Measurements from ENCODE around the gene MAPT.
"Not testable (repeated sequence)": the region's sequence is repeated elsewhere in the genome, so short reads cannot be mapped to it uniquely, and the experiment has no call there.

Gene MAPT

GRCh38 chr17:45931677-45932076 is 37.3 kb downstream of the MAPT start:
- DNase-seq = no peak

DNA sequence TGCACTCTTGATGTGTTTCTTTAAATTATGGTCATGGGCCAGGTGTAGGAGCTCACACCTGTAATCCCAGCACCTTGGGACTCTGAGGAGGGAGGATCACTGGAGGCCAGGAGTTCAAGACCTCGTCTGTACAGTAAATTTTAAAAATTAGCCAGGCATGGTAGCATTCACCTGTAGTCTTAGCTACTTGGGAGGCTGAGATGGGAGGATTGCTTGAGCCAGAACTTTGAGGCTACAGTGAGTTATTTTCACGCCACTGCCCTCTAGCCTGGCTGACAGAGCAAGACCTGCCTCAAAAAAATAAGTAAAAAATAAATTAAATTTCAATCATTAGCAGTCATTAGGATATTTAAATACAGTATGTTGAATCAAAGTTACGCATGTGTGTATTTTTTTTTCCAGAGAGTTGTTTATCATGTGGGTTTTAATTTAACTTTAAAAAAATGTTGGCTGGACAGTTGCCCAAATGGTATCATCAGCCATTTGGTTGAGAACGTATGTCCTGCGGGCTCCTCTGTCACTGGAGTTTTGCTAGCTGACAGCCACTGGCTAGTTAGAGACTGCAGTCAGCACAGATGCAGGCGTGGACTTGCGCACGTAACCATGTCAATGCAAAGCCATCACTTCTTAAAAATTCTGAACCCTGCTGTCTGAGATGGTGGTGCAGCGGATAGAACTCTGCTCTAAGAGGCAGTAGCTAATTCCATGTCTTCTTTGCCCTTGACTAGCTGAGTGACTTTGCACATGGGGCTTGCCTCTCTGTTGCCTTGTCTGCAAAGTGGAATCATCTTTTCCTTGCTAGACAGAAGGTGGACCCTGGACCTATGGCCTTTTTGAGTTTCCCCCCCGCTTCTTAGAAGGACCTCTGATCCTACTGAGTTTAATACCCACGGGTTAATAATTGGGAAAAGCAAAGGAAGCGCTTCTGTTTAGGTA is 40.0 kb downstream of the MAPT start:
- DNase-seq = no peak

GRCh38 chr17:45935197-45935709 is 40.9 kb downstream of the MAPT start:
- no peak for DNase-seq

DNA sequence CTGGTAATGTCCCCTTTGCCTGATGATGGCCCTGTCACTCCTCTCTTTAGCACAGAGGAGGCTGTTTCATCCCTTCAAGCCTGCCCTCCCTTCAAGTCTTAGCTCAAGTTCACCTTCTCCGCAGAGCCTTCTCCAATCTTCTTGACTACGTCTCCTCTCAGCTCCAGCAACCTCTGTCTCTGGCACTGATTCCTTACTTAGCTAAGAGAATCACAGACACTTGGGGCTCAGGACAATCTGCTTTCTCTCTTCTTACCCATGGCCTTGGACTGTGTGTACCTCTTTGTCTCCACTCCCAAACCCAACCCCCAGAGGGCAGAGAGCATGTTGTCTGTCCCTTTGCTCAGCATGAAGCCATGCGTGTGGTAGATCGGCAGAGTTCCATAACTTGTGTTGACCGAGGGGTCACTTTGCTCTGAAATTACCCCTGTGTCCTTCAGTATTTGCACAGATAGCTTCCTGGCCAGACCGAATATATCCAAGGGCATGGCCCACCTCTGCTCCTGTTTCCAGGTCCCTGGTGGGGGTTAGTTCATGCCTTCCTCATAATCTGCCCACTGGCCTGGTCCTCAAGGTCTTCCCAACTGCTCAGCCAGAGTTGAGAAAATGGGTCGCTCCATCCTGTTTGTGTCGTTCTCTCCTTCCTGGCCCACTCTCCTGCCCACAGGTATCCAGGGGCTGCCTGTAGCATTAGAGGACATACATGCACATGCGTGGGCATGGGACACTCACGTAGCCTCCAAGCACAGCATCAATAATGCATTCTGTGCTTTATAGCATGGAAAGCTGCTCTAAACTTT is 41.6 kb downstream of the MAPT start:
- DNase-seq = no peak

DNA sequence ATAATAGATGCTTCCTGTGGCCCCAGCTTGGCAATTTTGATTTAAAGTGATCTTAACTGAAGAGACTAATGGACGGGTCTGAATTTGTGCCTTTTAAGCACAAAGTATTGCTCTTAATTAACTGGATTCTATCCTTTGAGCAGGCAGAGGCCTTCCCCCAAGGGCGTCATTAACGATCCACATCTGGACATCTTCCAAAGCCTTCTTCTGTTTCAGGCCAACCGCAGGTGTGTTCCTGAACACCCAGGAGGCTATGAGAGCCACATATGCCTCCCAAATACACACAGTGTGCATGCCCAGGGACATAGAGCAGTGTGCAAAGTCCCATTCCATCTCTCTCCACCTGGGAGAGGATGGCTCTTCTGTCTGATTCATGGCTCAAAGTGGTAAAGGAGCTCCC is 42.3 kb downstream of the MAPT start:
- no peak for DNase-seq

GRCh38 chr17:45937186-45937585 is 42.8 kb downstream of the MAPT start:
- not testable (repeated sequence) for DNase-seq

GRCh38 chr17:45939395-45939794 is 45.0 kb downstream of the MAPT start:
- no peak for DNase-seq

- no peak for DNase-seq
Observed at GRCh38 chr17:45940293-45940692, 45.9 kb downstream of the MAPT start.

DNA sequence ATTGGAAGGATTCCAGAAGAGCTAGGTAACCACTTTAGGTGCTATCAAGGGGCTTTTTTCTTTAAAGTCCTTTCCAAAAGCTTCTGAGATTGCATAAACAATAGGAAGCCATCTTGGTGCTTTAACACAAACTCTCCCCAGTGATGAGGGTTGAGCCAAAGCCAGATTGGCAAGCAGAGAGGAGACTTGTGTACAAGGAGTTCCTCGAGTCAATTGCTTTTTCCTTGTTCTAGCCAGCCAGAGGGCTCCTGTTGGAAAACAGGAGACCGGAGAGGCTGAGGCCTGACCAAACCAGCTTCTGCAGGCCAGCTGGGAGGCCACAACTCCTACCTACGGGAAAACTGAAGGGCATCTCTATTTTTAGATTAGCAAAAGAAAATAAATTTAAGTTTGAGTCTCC is 46.5 kb downstream of the MAPT start:
- no peak for DNase-seq

DNA sequence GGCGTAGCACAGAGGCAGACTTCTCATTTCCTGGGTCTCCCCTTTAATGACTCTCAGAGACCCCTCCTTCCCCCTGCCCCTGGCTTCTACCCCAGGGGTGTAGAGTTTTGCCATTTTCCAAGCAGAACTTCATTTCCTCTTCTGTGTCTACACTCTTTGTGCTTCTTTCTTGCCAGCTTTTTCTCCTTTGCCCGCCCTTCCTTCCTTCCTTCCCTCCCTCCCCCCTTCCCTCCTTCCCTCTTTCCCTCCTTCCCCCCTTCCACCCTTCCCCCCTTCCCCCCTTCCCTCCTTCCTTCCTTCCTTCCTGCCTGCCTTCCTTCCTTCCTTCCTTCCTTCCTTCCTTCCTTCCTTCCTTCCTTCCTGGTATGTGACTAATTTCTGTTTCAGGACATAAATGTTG is 47.0 kb downstream of the MAPT start:
- DNase-seq = no peak

- DNase-seq = peak; percentile 78
Observed at GRCh38 chr17:45942284-45942683, 47.9 kb downstream of the MAPT start.

DNA sequence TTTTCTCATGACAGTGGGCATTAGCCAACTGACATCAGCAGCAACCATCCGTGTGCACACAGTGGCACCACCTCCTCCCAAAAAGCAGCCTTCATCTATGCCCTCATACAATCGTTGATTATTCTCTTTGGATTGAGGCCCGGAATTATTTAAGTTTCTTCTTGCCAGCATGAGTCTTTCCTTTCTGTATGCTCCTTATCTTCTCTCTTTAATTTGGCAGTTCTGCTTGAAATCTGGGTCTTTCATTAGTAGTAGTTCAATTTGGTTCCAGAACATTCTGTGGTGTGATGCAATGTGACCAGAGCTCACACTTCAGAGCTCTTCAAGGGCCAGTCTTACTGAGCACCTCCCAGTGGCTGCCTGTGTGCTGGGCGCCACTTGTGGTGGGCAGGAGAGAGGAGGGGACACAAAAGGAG is 52.5 kb downstream of the MAPT start:
- peak; percentile 18 for DNase-seq

DNA sequence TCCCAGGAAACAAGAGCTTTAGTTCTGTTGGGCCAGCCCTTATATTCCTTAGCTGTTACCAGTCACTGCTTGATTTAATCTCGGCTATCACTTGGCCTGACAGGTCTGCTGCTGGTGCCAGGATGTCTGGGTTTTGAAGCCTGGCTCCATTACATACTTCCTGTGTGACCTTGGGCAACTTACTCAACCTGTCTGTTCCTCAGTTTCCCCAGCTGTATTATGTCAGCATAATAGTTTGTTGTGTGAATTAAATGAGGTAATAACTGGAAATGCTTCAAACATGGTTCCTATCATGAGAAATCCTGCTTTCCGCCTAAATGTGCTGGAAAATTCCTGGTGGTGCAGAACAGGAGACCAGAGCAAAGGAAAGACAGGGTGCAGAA is 54.1 kb downstream of the MAPT start:
- DNase-seq = peak; percentile 38

DNA sequence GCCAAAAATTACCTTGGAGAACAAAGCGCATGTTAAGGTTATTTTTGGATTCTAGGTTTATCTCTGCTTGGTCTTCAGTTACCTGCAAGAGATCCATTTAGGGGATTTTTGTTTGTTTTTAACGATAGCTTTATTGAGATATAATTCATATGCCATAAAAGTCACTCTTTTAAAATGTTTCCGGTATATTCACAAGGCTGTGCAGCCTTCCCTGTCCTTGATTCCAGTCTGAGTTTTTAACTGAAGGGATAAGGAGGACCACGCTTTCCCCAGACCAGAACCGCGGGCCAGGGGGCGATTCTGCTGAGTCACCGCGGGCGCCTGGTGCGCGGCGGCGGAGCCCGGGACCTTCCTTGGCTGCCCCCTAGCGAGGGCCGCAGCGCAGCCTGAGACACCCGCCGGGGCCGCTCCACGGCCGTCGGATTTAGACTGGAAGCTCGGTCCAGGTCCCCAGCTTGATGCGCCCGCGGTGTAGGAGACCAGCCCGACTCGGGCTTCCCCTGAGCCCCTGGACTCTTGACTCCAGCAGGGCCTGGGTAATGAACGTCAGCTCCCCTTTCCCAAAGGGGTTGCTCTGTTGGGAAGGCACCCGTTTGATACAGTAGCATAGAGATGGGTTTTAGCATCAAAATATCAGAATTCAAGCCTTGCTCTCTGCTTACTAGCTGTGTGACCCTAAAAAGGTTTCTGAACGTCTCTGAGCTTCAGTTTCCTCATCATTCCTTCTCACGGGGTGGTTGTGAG is 54.7 kb downstream of the MAPT start:
- DNase-seq = peak; percentile 89

DNA sequence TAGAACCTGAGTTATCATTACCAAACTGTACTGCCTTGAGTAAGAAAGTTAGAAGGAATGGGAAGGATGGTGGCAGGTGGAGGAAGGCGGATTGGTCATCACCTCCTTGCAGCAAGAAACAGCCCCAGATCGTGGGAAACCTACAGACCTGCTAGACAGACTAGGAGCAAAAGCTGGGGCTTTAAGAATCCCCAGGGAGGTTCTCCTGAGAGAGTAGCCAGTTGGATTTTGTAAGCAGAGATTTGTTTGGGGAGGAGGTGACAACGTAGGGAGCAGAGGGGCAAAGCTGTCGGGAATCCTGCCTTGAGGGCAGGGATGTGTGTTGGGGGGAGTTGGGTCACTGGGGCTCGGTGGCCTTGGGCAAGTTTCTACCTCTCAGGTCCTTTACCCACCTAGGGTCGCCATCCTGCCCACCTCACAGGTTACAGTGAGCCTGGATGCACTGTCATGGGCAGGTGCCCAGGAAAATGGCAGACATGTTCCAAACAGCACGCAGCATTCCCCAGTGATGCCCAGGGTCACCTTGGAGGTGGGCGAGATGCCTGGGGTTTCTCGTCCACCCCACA is 55.5 kb downstream of the MAPT start:
- peak; percentile 41 for DNase-seq

- no peak for DNase-seq
Observed at GRCh38 chr17:45950888-45951287, 56.5 kb downstream of the MAPT start.

DNA sequence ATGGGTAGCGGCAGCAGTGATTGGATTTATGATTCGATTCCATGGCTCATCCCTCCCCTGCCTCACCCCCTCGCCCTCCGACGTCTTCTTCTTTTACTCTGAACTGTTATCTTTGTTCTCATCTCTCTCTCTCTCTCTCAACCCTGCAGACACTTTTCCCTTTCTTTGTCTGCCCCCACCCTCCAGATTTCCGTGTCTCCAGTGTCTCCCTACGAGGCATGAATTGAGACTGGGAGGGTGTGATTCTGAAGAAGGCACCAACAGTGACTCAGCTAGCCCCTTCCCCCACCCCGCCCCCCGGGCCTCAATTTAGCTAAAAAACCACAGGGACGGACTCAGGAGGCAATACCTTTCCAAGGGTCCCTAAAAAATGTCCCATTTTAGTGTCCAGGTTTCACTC is 57.0 kb downstream of the MAPT start:
- DNase-seq = no peak

DNA sequence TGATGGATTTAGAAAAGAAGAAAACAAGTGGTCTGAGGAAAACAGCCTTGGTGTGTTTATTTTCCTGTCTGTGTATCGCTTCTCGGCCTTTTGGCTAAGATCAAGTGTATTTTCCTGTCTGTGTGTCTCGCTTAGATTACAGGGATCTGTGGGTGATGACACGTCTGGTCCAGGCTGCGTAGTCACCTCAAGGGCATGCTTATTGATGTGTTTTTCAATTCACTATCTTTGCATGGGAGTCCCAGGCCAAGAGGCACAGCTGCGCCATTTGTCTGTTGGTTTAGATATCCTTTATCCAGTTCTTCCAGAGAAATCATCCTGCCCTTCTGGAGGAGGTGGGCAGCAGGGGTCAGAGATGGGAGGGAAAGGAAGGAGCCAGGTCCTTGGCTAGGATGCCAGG is 57.6 kb downstream of the MAPT start:
- no peak for DNase-seq

GRCh38 chr17:45952814-45953320 is 58.5 kb downstream of the MAPT start:
- no peak for DNase-seq

- DNase-seq = no peak
Observed at GRCh38 chr17:45953561-45953960, 59.2 kb downstream of the MAPT start.

GRCh38 chr17:45954914-45955313 is 60.6 kb downstream of the MAPT start:
- DNase-seq = no peak

DNA sequence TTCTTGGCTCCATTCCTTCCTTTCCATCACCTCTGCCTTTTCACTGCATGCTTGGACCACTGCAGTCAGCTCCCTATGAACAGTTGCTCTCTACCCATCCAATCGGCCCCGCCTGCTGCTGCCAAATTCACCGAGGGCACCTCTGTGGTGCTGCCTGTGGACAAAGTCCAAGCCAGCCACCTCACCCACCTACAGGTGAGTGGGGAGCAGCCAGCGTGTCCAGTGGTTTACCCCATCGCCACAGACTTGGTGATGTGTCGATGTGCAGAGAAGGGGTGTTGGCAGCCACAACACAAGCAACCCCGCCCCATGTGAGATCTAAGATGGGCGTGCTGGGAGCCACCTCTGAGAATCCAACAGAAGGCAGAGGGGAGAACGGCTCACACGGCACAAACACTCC is 61.0 kb downstream of the MAPT start:
- no peak for DNase-seq

- no peak for DNase-seq
Observed at GRCh38 chr17:45956090-45956489, 61.7 kb downstream of the MAPT start.

Data from NCI-H82 (cell line).